ENCODE data around the gene ZBTB32. TPM values are rescaled to one million over a fixed set of nuclear protein-coding genes. Genes with fewer than 3 reads are reported as not detected.
"Not testable (repeated sequence)": the region's sequence is repeated elsewhere in the genome, so short reads cannot be mapped to it uniquely, and the experiment has no call there.

Gene ZBTB32
- total and polyA plus RNA-seq, 7 donors, result 0.08 to 0.10 TPM; not detected in 5

DNA sequence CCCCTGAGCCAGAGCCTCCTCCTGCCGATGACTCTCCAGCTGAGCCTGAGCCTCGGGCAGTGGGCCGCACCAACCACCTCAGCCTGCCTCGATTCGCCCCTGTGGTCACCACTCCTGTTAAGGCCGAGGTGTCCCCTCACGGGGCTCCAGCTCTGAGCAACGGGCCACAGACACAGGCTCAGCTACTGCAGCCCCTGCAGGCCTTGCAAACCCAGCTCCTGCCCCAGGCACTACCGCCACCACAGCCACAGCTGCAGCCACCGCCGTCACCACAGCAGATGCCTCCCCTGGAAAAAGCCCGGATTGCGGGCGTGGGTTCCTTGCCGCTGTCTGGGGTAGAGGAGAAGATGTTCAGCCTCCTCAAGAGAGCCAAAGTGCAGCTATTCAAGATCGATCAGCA is 17.0 kb downstream of the ZBTB32 start:
- Histone ChIP-seq H3K4me1 (peaks cover 14% of the 10 kb centered on the region), H3K27me3 (ENCODE audit: insufficient read depth in 3 of 3, low read length in 2 of 3) (no peaks in the 10 kb centered on the region), H3K36me3 (ENCODE audit: insufficient read depth in 1 of 2, low read depth in 1 of 2) (peaks cover 11 to 65% of the 10 kb centered on the region in 2 donors), H3K9me3 (no peaks in the 10 kb centered on the region), H3K27ac (no peak overlapping the region), H3K4me3 (no peak overlapping the region)
- ATAC-seq (no peak), DNase-seq (no peak)
- TF ChIP-seq, protein P1, sequence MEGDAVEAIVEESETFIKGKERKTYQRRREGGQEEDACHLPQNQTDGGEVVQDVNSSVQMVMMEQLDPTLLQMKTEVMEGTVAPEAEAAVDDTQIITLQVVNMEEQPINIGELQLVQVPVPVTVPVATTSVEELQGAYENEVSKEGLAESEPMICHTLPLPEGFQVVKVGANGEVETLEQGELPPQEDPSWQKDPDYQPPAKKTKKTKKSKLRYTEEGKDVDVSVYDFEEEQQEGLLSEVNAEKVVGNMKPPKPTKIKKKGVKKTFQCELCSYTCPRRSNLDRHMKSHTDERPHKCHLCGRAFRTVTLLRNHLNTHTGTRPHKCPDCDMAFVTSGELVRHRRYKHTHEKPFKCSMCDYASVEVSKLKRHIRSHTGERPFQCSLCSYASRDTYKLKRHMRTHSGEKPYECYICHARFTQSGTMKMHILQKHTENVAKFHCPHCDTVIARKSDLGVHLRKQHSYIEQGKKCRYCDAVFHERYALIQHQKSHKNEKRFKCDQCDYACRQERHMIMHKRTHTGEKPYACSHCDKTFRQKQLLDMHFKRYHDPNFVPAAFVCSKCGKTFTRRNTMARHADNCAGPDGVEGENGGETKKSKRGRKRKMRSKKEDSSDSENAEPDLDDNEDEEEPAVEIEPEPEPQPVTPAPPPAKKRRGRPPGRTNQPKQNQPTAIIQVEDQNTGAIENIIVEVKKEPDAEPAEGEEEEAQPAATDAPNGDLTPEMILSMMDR (IDR thresholded peaks at IDR 0.05), result no peak
- intact Hi-C loops (cut with DNase I), result no loop called here
- WGBS, 3 donors, result 91 to 94% (median 92%) methylated on average over 16 of the region's 16 CpGs

DNA sequence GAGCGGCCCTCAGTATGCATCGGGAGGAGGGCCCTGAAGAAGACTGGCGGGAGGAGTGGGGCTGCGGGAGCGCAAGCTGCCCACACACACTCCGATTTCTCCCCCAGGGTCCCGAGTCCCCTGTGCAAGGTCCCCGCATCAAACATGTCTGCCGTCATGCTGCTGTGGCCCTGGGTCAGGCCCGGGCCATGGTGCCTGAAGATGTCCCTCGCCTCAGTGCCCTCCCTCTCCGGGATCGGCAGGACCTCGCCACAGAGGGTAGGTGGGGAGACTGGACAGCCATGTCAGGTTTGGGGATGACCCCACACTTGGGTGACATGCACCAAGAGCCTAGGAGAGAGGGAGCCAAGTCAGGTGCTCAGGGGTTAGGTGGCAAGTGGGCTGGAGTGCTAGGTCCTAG is 18.1 kb downstream of the ZBTB32 start:
- no peaks in the 10 kb centered on the region for H3K27me3 ChIP-seq (ENCODE audit: insufficient read depth in 3 of 3, low read length in 2 of 3)
- H3K4me3 ChIP-seq, result no peak overlapping the region
- DNase-seq (no peak), ATAC-seq (no peak)
- H3K4me1 ChIP-seq, result peaks cover 14% of the 10 kb centered on the region
- H3K36me3 ChIP-seq (ENCODE audit: insufficient read depth in 1 of 2, low read depth in 1 of 2), result peaks cover 13 to 76% of the 10 kb centered on the region in 2 donors
- TF ChIP-seq, protein P1 (IDR thresholded peaks at IDR 0.05), result no peak
- no peak overlapping the region for H3K27ac ChIP-seq
- H3K9me3 ChIP-seq, result no peaks in the 10 kb centered on the region
- intact Hi-C loops (cut with DNase I), result no loop called here
- WGBS, 3 donors, result 90 to 96% (median 94%) methylated on average over 14 of the region's 14 CpGs

DNA sequence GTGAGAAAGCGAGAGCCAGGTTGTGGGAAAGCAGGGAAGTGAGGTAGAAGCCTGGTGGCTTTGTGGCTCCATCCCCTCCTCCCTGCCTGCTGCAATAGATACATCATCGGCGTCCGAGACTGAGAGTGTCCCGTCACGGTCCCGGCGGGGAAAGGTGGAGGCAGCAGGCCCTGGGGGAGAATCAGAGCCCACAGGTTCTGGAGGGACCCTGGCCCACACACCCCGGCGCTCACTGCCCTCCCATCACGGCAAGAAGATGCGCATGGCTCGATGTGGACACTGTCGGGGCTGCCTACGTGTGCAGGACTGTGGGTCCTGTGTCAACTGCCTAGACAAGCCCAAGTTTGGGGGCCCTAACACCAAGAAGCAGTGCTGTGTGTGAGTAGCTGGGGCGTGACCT is 18.5 kb downstream of the ZBTB32 start:
- DNase-seq, result no peak
- WGBS, 3 donors, result 89 to 90% (median 90%) methylated on average over 15 to 16 of the region's 16 CpGs

DNA sequence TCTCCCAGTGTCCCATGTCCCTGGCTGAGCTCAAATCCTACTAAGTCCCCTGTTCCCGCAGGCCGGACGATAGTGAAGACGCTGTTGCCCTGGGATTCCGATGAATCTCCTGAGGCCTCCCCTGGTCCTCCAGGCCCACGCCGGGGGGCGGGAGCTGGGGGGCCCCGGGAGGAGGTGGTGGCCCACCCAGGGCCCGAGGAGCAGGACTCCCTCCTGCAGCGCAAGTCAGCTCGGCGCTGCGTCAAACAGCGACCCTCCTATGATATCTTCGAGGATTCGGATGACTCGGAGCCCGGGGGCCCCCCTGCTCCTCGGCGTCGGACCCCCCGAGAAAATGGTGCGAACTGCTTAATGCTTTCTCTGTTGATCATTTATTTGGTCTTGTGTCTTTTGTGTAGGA is 19.3 kb downstream of the ZBTB32 start:
- intact Hi-C loops (cut with DNase I), result loop anchor here in 1 of 2 donors (2.0 kb wide), 1 partner anchor 15 kb away; no protein-coding TSS in a partner anchor
- Histone ChIP-seq H3K9me3 (no peaks in the 10 kb centered on the region), H3K27ac (no peak overlapping the region), H3K27me3 (ENCODE audit: insufficient read depth in 3 of 3, low read length in 2 of 3) (no peaks in the 10 kb centered on the region), H3K36me3 (ENCODE audit: insufficient read depth in 1 of 2, low read depth in 1 of 2) (peaks cover 14 to 88% of the 10 kb centered on the region in 2 donors), H3K4me1 (peaks cover 14% of the 10 kb centered on the region), H3K4me3 (no peak overlapping the region)
- DNase-seq, result no peak
- no peak for ATAC-seq
- 91 to 94% (median 93%) methylated on average over 24 of the region's 24 CpGs for WGBS, 3 donors
- TF ChIP-seq, protein P1 (IDR thresholded peaks at IDR 0.05), result no peak

More for the DNA sequence above, 18.5 kb downstream of the ZBTB32 start:
- Histone ChIP-seq H3K9me3 (no peaks in the 10 kb centered on the region), H3K36me3 (ENCODE audit: insufficient read depth in 1 of 2, low read depth in 1 of 2) (peaks cover 14 to 80% of the 10 kb centered on the region in 2 donors), H3K27ac (no peak overlapping the region), H3K27me3 (ENCODE audit: insufficient read depth in 3 of 3, low read length in 2 of 3) (no peaks in the 10 kb centered on the region), H3K4me1 (peaks cover 14% of the 10 kb centered on the region), H3K4me3 (no peak overlapping the region)
- intact Hi-C loops (cut with DNase I), result no loop called here
- ATAC-seq, result no peak
- TF ChIP-seq, protein P1 (IDR thresholded peaks at IDR 0.05), result no peak

DNA sequence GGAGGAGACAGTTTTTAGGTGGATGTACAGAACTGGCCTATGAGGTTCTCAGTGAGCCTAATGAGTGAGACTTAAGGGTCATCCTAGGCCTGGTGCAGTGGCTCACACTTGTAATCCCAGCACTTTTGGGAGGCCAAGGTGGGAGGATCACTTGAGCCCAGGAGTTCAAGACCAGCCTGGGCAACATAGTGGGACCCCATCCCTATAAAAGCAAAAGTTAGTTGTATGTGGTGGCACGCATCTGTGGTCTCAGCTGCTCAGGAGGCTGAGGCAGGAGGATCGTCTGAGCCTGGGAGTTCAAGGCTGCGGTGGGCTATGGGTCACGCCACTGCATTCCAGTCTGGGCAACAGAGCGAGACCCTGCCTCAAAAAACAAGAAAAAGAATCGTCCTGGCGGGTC is 19.8 kb downstream of the ZBTB32 start:
- ATAC-seq; H3K27me3 ChIP-seq (ENCODE audit: insufficient read depth in 3 of 3, low read length in 2 of 3); DNase-seq; H3K4me1 ChIP-seq; H3K4me3 ChIP-seq; H3K9me3 ChIP-seq; H3K27ac ChIP-seq: not testable (repeated sequence)
- intact Hi-C loops (cut with DNase I), result loop anchor here in 1 of 2 donors (2.0 kb wide), 1 partner anchor 15 kb away; no protein-coding TSS in a partner anchor
- 93 to 98% (median 96%) methylated on average over 7 of the region's 7 CpGs for WGBS, 3 donors
- H3K36me3 ChIP-seq (ENCODE audit: insufficient read depth in 1 of 2, low read depth in 1 of 2), result peaks cover 16 to 93% of the 10 kb centered on the region in 2 donors
